ENCODE results near the gene FILIP1L. TPM values are rescaled to one million over a fixed set of nuclear protein-coding genes. Genes with fewer than 3 reads are reported as not detected.

The FILIP1L gene
- total RNA-seq, 2 donors from 2014 or later: 9.5 to 28.2 TPM

DNA sequence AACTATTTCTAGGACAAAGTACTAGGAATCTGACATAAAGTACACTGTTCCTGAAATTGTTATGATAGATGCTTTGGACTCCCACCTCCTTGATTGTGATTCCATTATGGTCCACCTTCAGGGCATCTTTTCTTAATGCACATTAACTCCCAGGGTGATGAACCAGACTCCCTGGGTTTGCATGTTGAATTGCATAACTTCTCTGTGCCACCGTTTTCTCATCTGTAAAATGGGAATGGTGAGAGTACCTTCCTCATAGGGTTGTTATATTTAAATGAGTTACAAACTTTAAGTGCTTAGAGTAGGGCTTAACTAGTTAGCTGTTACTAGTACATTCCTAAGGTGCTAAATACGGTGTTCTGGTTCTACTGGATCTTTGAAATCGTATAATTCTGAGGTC is 214.7 kb downstream of the FILIP1L start:
- Histone ChIP-seq H3K27me3 (replicated peaks; ENCODE audit: insufficient read depth) (no peaks in the 10 kb centered on the region), H3K9me3 (no peaks in the 10 kb centered on the region), H3K36me3 (no peaks in the 10 kb centered on the region), H3K4me1 (replicated peaks) (no peaks in the 10 kb centered on the region), H3K4me3 (no peak overlapping the region), H3K27ac (no peak overlapping the region)
- DNase-seq (ENCODE audit: low spot score): no peak
- TF ChIP-seq POLR2A (IDR thresholded peaks at IDR 0.05) (no peak), POLR2AphosphoS5 (IDR thresholded peaks at IDR 0.05) (no peak)
- TF ChIP-seq, protein P1, sequence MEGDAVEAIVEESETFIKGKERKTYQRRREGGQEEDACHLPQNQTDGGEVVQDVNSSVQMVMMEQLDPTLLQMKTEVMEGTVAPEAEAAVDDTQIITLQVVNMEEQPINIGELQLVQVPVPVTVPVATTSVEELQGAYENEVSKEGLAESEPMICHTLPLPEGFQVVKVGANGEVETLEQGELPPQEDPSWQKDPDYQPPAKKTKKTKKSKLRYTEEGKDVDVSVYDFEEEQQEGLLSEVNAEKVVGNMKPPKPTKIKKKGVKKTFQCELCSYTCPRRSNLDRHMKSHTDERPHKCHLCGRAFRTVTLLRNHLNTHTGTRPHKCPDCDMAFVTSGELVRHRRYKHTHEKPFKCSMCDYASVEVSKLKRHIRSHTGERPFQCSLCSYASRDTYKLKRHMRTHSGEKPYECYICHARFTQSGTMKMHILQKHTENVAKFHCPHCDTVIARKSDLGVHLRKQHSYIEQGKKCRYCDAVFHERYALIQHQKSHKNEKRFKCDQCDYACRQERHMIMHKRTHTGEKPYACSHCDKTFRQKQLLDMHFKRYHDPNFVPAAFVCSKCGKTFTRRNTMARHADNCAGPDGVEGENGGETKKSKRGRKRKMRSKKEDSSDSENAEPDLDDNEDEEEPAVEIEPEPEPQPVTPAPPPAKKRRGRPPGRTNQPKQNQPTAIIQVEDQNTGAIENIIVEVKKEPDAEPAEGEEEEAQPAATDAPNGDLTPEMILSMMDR (IDR thresholded peaks at IDR 0.05): no peak
- 97% methylated on average over 3 of the region's 3 CpGs for WGBS
- intact Hi-C loops (cut with DNase I): no loop called here

DNA sequence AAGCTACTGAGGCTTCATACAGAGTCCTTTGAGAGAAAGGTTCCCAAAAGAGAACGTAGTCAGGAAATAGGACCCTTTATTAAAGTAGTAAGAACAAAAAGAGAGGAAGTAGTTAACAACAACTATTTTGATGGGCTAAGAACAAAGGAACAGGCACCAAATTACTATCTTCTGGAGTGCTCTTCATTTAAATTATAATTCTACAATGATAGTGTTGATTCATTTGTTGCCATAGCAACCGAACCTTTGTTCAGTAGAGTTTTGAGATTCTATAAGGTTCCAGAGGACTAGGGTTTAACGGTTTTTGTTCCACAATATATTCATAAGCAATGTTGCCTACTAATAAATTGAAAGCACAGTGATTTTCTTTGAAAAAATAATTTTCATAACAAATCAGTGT is 217.8 kb downstream of the FILIP1L start:
- Histone ChIP-seq H3K36me3 (no peaks in the 10 kb centered on the region), H3K4me1 (replicated peaks) (no peaks in the 10 kb centered on the region), H3K4me3 (no peak overlapping the region), H3K27me3 (replicated peaks; ENCODE audit: insufficient read depth) (no peaks in the 10 kb centered on the region), H3K27ac (no peak overlapping the region), H3K9me3 (no peaks in the 10 kb centered on the region)
- TF ChIP-seq, protein P1 (IDR thresholded peaks at IDR 0.05): no peak
- TF ChIP-seq POLR2AphosphoS5 (IDR thresholded peaks at IDR 0.05) (no peak), POLR2A (IDR thresholded peaks at IDR 0.05) (no peak)
- DNase-seq (ENCODE audit: low spot score): no peak
- 73% methylated on average over 3 of the region's 3 CpGs for WGBS
- intact Hi-C loops (cut with DNase I): no loop called here

DNA sequence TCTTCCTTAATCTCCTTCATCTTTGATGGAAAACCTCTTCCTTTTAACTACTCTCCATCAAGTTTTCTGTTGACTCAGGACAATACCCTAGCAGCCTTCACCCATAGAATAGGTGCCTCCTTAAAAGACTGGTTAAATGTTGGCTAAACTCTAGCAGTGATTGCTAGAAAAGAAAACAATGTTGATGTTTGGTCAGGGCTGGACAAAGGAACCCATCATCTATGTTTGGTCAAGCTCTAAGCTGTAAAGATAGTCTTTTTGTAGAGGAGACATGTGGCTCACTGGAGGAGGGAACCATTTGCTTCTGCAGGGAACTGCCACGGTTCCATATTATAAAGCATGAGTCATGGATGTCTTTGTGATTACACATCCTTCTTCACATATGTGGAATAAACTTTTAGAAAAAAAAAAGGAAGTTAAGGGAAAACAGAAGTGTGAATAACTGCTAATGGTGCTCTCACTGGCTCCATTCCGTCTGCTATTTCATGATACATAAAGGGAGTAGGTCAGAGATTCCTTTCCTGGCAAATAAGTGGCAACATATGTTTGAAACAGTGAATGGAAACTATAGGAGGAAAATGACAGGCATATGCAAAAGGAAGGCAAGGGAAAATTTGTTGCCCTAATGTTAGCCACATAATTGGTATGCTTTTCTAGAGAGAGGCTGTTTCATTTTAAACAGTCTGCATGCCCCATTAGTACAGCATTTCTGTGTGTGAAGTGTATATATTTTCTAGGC is 218.4 kb downstream of the FILIP1L start:
- Histone ChIP-seq H3K27me3 (replicated peaks; ENCODE audit: insufficient read depth) (no peaks in the 10 kb centered on the region), H3K27ac (no peak overlapping the region), H3K4me1 (replicated peaks) (no peaks in the 10 kb centered on the region), H3K9me3 (no peaks in the 10 kb centered on the region), H3K36me3 (no peaks in the 10 kb centered on the region), H3K4me3 (no peak overlapping the region)
- intact Hi-C loops (cut with DNase I): no loop called here
- no peak for TF ChIP-seq POLR2A (IDR thresholded peaks at IDR 0.05)
- no peak for TF ChIP-seq POLR2AphosphoS5 (IDR thresholded peaks at IDR 0.05)
- WGBS: 84% methylated on average over 2 of the region's 2 CpGs
- DNase-seq (ENCODE audit: low spot score): no peak

DNA sequence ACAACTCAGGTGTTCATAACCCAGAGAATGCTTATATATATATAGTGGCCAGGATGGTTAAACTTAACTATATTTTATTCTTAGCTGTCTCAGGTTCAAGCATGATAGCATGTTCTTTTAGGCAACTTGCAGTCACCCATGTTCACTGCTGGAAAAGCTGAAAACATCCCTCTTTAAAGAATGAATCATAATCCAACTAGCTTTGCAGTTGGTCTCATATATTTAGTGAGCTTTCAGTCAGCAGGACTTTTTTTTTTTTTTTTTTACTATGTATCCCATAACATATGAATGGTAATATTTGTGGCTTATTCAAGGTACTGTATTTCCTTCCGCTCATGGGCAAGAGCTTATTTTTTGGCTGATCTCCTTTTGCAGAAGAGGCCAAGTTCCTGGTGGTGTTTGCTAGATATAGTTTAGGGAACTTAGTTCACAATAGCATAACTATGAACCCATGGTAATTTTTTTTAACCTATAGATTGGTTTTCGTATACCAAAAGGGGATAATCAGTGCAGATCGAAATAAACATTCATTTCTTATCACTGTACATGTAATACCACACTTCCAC is 219.1 kb downstream of the FILIP1L start:
- H3K36me3 ChIP-seq: no peaks in the 10 kb centered on the region
- no peak overlapping the region for H3K4me3 ChIP-seq
- no peaks in the 10 kb centered on the region for H3K27me3 ChIP-seq (replicated peaks; ENCODE audit: insufficient read depth)
- 83% methylated on average over 3 of the region's 3 CpGs for WGBS
- DNase-seq (ENCODE audit: low spot score): no peak
- no peak overlapping the region for H3K27ac ChIP-seq
- no peaks in the 10 kb centered on the region for H3K9me3 ChIP-seq
- no peaks in the 10 kb centered on the region for H3K4me1 ChIP-seq (replicated peaks)
- TF ChIP-seq, protein P1 (IDR thresholded peaks at IDR 0.05): no peak
- no peak for TF ChIP-seq POLR2A (IDR thresholded peaks at IDR 0.05)
- TF ChIP-seq POLR2AphosphoS5 (IDR thresholded peaks at IDR 0.05): no peak
- intact Hi-C loops (cut with DNase I): no loop called here

DNA sequence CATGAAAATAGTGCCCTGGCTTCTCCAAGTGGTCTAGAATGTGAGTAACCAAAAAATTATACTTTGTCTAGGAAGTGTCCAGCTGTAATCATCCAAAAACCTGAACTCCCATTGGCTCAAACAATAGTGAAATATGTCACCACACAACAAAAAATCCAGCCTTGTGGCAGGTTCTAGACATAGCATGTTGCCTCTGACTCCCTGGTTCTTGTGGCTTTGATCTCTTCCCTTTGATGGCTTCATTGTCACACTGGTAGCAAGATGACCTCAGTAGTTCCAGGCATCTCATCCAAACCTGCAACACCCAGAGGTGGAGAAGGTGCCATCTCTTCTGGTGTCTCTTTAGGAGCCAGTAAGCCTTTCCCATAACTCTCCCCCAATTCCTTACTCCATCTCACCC is 222.0 kb downstream of the FILIP1L start:
- Histone ChIP-seq H3K4me3 (no peak overlapping the region), H3K27ac (no peak overlapping the region), H3K9me3 (no peaks in the 10 kb centered on the region), H3K27me3 (replicated peaks; ENCODE audit: insufficient read depth) (no peaks in the 10 kb centered on the region), H3K4me1 (replicated peaks) (no peaks in the 10 kb centered on the region), H3K36me3 (no peaks in the 10 kb centered on the region)
- intact Hi-C loops (cut with DNase I): no loop called here
- DNase-seq (ENCODE audit: low spot score): no peak
- no peak for TF ChIP-seq POLR2A (IDR thresholded peaks at IDR 0.05)
- no peak for TF ChIP-seq POLR2AphosphoS5 (IDR thresholded peaks at IDR 0.05)
- TF ChIP-seq, protein P1 (IDR thresholded peaks at IDR 0.05): no peak
